Osteoblast (primary cell): ENCODE measurements around the gene MSL1. TPM values are rescaled to one million over a fixed set of nuclear protein-coding genes. Genes with fewer than 3 reads are reported as not detected.

Experiments
- DNase-seq: peaks from one replicate; pipeline ENCODE4 v3.0.0; 2011; ENCODE audit warnings: low spot score, mixed read lengths; ENCODE audit not compliant: insufficient read length; ENCODE audit errors: missing footprints
- H2AFZ ChIP-seq: 2 replicates; pipeline ENCODE4 v1.6.0; 2011; ENCODE audit warnings: mild to moderate bottlenecking, low read length
- H3K27ac ChIP-seq: 2 replicates; pipeline ENCODE4 v1.5.1; 2011; ENCODE audit warnings: mild to moderate bottlenecking, low read depth, low read length, moderate library complexity
- H3K27me3 ChIP-seq: 2 replicates; pipeline ENCODE4 v1.6.0; 2012; ENCODE audit warnings: mild to moderate bottlenecking, control low read depth, inconsistent platforms, low read length, moderate library complexity; ENCODE audit not compliant: insufficient read depth
- H3K36me3 ChIP-seq: 2 replicates; pipeline ENCODE4 v1.5.1; 2011; ENCODE audit warnings: mild to moderate bottlenecking, low read length, control low read depth, moderate library complexity; ENCODE audit not compliant: insufficient read depth
- H3K4me1 ChIP-seq: 2 replicates; pipeline ENCODE4 v1.5.1; 2011; ENCODE audit warnings: mild to moderate bottlenecking, low read length, control low read depth, moderate library complexity; ENCODE audit not compliant: insufficient read depth
- H3K4me2 ChIP-seq: 2 replicates; pipeline ENCODE4 v1.6.0; 2011; ENCODE audit warnings: mild to moderate bottlenecking, low read length; ENCODE audit not compliant: insufficient read depth
- H3K4me3 ChIP-seq: fragments of 200-600 bp; sonication (generic); 3 replicates; pipeline ENCODE4 v1.5.1; 2012; ENCODE audit warnings: mild to moderate bottlenecking, low read length, inconsistent platforms; ENCODE audit not compliant: insufficient read depth
- H3K79me2 ChIP-seq: 2 replicates; pipeline ENCODE4 v1.6.0; 2012; ENCODE audit warnings: mild to moderate bottlenecking, low read length, control low read depth, inconsistent platforms; ENCODE audit not compliant: insufficient read depth
- H3K9me3 ChIP-seq: 2 replicates; pipeline ENCODE4 v1.5.1; 2011; ENCODE audit warnings: low read depth, low read length, control low read depth
- H4K20me1 ChIP-seq: 2 replicates; pipeline ENCODE4 v1.6.0; 2012; ENCODE audit warnings: mild to moderate bottlenecking, low read length, control low read depth; ENCODE audit not compliant: insufficient read depth
- total RNA-seq: library from RNA; depleted of rRNA; stranded (reverse); fragments of >200 nt; gene quantifications from 2 replicates; pipeline ENCODE4 v1.2.3, GENCODE V29; 2012
- TF ChIP-seq, protein P1 (sequence below): IDR thresholded peaks from 2 replicates; pipeline ENCODE4 v1.5.1; 2011; ENCODE audit warnings: mild to moderate bottlenecking, low read depth, low read length, moderate library complexity; ENCODE audit errors: extremely low read depth

The MSL1 gene
- total RNA-seq, 1 donor = 60.1 TPM

DNA sequence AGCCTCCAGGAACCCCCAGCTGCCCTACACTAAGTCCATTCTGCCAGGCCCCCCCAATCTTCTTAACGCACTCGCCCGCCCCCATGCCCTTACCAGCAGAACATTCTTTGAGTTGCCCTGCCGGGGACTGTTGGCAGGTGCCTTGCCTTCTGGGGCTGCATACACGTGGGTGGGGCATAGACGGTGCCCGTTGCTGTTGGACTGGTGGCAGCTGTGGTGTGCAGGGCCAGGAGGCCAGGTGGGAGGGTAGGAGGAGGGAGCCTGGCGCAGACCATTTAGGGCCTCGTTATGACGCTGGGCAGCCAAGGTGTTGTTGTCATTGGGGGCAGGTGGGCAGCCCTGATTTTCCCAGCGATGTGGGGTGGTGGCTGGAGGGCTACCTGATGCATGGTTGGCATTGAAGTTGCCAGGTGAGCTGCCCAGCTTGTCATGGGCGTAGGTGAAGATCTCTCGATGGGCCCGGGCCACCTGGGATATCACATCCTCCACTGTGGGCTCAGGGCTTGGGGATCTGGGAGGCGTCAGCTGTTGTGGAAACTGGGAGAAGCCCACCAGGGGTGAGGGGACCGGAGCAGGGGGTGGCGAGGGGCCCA, 26.3 kb upstream of the MSL1 start:
- TF ChIP-seq, protein P1, sequence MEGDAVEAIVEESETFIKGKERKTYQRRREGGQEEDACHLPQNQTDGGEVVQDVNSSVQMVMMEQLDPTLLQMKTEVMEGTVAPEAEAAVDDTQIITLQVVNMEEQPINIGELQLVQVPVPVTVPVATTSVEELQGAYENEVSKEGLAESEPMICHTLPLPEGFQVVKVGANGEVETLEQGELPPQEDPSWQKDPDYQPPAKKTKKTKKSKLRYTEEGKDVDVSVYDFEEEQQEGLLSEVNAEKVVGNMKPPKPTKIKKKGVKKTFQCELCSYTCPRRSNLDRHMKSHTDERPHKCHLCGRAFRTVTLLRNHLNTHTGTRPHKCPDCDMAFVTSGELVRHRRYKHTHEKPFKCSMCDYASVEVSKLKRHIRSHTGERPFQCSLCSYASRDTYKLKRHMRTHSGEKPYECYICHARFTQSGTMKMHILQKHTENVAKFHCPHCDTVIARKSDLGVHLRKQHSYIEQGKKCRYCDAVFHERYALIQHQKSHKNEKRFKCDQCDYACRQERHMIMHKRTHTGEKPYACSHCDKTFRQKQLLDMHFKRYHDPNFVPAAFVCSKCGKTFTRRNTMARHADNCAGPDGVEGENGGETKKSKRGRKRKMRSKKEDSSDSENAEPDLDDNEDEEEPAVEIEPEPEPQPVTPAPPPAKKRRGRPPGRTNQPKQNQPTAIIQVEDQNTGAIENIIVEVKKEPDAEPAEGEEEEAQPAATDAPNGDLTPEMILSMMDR = no peak
- peaks cover 16% of the 10 kb centered on the region for H3K4me1 ChIP-seq
- H3K27ac ChIP-seq = no peak overlapping the region
- no peak overlapping the region for H3K4me2 ChIP-seq
- no peak overlapping the region for H3K4me3 ChIP-seq
- no peaks in the 10 kb centered on the region for H3K9me3 ChIP-seq
- H3K79me2 ChIP-seq = peaks cover 29% of the 10 kb centered on the region
- peaks cover 4% of the 10 kb centered on the region for H4K20me1 ChIP-seq
- DNase-seq = peak; percentile 21
- H3K36me3 ChIP-seq = peaks cover 43% of the 10 kb centered on the region
- H2AFZ ChIP-seq = no peak overlapping the region
- no peaks in the 10 kb centered on the region for H3K27me3 ChIP-seq

DNA sequence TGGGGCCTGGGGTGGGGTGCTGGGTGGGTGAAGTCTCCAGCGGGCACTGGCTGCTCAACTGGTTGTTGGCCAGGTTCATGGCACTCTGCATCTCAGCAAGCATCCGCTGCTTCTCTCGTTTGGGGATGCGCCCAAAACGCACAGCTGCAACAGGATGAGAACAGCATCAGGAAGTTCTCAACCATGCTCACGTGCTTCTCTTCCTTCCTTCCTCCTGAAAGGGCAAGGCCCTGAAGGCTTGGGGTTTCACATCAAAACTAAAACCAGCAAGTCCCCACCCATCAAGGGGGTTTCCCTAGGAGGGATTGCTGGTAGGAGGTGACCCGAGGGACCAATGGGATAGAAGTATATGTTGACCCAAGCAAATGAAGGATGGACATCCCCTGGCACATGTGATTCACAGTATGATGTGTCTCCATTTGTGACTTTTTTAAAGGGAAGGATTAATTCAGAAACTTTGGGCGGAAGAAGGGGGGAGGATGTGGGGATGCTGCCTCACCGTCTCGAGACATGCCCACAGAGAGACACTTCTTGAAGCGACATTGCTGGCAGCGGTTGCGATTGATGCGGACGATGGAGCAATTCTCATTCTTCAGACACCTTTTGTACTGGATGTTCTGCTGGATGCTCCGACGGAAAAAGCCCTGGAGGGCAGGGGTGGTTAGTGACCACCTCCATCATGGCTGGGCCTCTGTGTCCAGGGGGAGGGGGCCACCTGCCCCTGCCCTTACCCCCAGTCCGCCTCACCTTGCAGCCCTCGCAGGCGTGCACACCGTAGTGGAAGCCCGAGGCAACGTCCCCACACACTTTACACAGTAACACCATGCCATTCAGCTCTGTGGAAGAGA, 25.6 kb upstream of the MSL1 start:
- Histone ChIP-seq H4K20me1 (peaks cover 4% of the 10 kb centered on the region), H3K79me2 (peaks cover 29% of the 10 kb centered on the region), H3K27me3 (no peaks in the 10 kb centered on the region), H3K36me3 (peaks cover 43% of the 10 kb centered on the region), H3K9me3 (no peaks in the 10 kb centered on the region), H3K4me2 (no peak overlapping the region), H2AFZ (no peak overlapping the region), H3K4me3 (no peak overlapping the region), H3K27ac (peak overlapping the region; percentile 2), H3K4me1 (peaks cover 21% of the 10 kb centered on the region)
- peak; percentile 69 for DNase-seq
- TF ChIP-seq, protein P1 = no peak

DNA sequence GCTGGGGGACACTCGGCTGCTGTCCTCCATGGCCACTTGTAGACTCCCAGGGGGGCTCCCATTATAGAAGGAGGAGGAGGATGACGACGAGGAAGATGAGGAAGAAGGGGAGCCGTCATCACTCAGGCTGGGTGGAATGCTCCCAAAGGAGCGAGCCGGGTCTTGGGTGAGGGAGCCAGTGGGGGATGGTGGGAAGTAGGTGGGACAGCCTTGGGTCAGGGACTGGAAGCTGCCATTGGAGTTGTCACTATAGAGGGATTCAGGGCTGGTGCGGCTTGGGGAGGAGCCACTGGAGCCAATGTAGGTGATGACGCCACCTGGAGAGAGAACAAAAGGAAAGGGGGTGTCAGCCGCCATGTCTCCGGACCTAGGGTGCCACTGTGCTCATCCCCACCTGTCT, 24.7 kb upstream of the MSL1 start:
- peaks cover 28% of the 10 kb centered on the region for H3K4me1 ChIP-seq
- peak; percentile 85 for DNase-seq
- H3K4me2 ChIP-seq = no peak overlapping the region
- H3K4me3 ChIP-seq = no peak overlapping the region
- H3K79me2 ChIP-seq = peaks cover 29% of the 10 kb centered on the region
- H3K36me3 ChIP-seq = peaks cover 43% of the 10 kb centered on the region
- peak overlapping the region; percentile 96 for H3K27ac ChIP-seq
- TF ChIP-seq, protein P1 = no peak
- no peaks in the 10 kb centered on the region for H3K9me3 ChIP-seq
- peaks cover 4% of the 10 kb centered on the region for H4K20me1 ChIP-seq
- H3K27me3 ChIP-seq = no peaks in the 10 kb centered on the region
- H2AFZ ChIP-seq = no peak overlapping the region
